Tibial nerve (tissue), 4 donors: ENCODE measurements around the gene GCK. TPM values are rescaled to one million over a fixed set of nuclear protein-coding genes. Genes with fewer than 3 reads are reported as not detected.

Experiments
- DNase-seq, 2 donors: peaks; one replicate each; pipeline ENCODE4 v3.0.0-alpha.2; 2019; ENCODE audit warnings: low spot score in 2 of 2
- H3K27ac ChIP-seq, 4 donors: fragments of 200-600 bp; sonication (generic) in 3 of 4; one replicate each; pipeline ENCODE4 v1.5.1; 2017 to 2019; ENCODE audit warnings: mild to moderate bottlenecking in 1 of 4
- H3K27me3 ChIP-seq, 2 donors: fragments of 200-600 bp; sonication (generic) in 1 of 2; one replicate each; pipeline versions ENCODE4 v1.5.1 to v1.6.0; 2017 to 2019
- H3K36me3 ChIP-seq, 3 donors: fragments of 200-600 bp; sonication (generic); one replicate each; pipeline ENCODE4 v1.5.1; 2018 to 2019
- H3K4me1 ChIP-seq, 4 donors: fragments of 200-600 bp; sonication (generic) in 3 of 4; one replicate each; pipeline ENCODE4 v1.5.1; 2017 to 2019
- H3K4me3 ChIP-seq, 4 donors: fragments of 200-600 bp; sonication (generic) in 3 of 4; one replicate each; pipeline ENCODE4 v1.5.1; 2017 to 2019; ENCODE audit warnings: mild to moderate bottlenecking in 1 of 4, moderate library complexity in 1 of 4
- H3K9me3 ChIP-seq, 4 donors: fragments of 200-600 bp; sonication (generic) in 3 of 4; one replicate each; pipeline ENCODE4 v1.5.1; 2017 to 2019
- EP300 ChIP-seq, 2 donors: sonication (generic); formaldehyde crosslinking; IDR thresholded peaks; one replicate each; pipeline ENCODE4 v1.6.1; 2017; ENCODE audit warnings: antibody characterized with exemption in 2 of 2, mild to moderate bottlenecking in 1 of 2
- POLR2A ChIP-seq, 2 donors: fragments of 450-650 bp; IDR thresholded peaks; one replicate each; pipeline ENCODE4 v1.6.1; 2017; ENCODE audit warnings: antibody characterized with exemption in 2 of 2, mild to moderate bottlenecking in 2 of 2, moderate library complexity in 2 of 2
- WGBS, 2 donors: methylation state at CpG; one replicate each; pipeline ENCODE4 v1.1.5; 2018; 5-methylcytosine and 5-hydroxymethylcytosine counted together
- total RNA-seq, 4 donors: library from RNA; depleted of rRNA; stranded (reverse); fragments of >200 nt; gene quantifications; one replicate each; pipeline ENCODE4 v1.1.0, GENCODE V29; 2016
- TF ChIP-seq, protein P1 (sequence below), 5 experiments: fragments of 200-600 bp in 3 of 5; fragments of 450-650 bp in 2 of 5; sonication (generic) in 3 of 5; IDR thresholded peaks; one replicate each; pipeline ENCODE4 v1.5.1; 2016 to 2019; ENCODE audit warnings: antibody characterized with exemption in 5 of 5, mild to moderate bottlenecking in 3 of 5, moderate library complexity in 2 of 5

GCK gene
- total RNA-seq, 4 donors from 2014 or later, result 2.3 to 3.0 (median 2.4) TPM; not detected in 1

DNA sequence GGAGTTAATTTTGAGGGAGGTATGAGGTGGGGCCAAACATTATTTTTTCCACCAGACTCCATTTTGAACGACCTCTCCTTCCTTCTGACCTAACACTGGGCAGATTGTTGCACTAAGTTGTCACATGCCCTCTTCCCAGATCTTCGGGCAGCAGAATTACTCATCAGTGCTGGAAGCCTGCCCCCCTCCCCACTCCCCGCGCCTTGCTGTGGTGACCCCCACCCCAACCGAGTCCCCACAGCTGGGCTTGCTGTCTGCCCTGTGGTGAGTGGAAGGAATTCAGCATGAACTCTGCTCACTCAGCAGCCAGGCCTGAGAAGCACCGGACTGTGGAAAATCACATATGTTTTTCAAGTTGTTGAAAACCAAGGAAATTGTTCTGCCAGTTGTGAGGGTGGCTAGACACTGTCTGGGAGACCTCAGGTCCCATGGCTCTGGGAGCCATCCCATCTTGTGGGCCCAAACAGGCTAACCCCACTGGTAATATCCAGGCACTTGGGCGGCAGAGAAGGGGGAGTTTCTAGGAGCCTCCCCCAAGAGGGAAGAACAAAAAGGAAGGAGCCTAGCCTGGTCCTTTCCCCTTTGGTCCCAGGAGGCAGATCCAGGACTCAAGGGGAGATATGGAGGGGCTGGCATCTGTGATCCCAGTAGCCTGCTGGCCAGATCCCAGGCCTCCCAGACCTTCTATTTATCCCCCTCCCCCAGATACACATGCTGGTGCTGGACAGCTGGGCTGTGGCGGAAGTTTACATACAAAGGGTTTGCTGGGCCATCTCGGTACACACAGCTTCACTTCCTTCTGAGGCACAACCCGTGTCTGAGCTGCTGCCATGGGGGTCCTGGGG lies 88.6 kb downstream of the GCK start:
- no peaks in the 10 kb centered on the region for H3K9me3 ChIP-seq
- no peak for DNase-seq
- peaks cover 0 to 57% (median 16%) of the 10 kb centered on the region in 4 donors for H3K4me1 ChIP-seq
- no peak for TF ChIP-seq POLR2A (IDR thresholded peaks at IDR 0.05)
- TF ChIP-seq, protein P1, sequence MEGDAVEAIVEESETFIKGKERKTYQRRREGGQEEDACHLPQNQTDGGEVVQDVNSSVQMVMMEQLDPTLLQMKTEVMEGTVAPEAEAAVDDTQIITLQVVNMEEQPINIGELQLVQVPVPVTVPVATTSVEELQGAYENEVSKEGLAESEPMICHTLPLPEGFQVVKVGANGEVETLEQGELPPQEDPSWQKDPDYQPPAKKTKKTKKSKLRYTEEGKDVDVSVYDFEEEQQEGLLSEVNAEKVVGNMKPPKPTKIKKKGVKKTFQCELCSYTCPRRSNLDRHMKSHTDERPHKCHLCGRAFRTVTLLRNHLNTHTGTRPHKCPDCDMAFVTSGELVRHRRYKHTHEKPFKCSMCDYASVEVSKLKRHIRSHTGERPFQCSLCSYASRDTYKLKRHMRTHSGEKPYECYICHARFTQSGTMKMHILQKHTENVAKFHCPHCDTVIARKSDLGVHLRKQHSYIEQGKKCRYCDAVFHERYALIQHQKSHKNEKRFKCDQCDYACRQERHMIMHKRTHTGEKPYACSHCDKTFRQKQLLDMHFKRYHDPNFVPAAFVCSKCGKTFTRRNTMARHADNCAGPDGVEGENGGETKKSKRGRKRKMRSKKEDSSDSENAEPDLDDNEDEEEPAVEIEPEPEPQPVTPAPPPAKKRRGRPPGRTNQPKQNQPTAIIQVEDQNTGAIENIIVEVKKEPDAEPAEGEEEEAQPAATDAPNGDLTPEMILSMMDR (IDR thresholded peaks at IDR 0.05), result no peak
- TF ChIP-seq EP300 (IDR thresholded peaks at IDR 0.05), result no peak
- no peak overlapping the region for H3K4me3 ChIP-seq
- peak overlapping the region; percentile 40 to 97 (median 82) for H3K27ac ChIP-seq
- 27 to 43% methylated on average over 10 of the region's 10 CpGs for WGBS, 2 donors
- H3K27me3 ChIP-seq, result no peaks in the 10 kb centered on the region
- H3K36me3 ChIP-seq, result no peaks in the 10 kb centered on the region

DNA sequence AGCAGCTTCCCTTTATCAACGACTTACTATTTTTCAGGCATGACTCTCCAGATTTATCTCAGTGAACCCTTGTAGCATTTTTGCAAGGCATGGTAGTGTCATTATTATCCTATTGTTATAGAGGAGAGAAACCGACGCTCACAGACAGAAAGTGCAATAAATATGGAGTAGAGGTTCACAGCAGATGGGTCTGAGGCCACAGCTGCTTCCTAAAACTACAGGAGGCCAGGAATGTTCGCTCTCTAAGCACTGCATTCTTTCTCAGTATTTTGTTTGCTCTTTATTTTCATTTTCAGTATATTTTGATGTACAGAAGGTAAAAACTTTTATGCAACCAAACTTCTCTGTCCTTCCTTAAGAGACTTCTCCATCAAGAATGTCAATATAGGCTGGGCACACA lies 89.6 kb downstream of the GCK start:
- no peaks in the 10 kb centered on the region for H3K27me3 ChIP-seq
- H3K36me3 ChIP-seq, result no peaks in the 10 kb centered on the region
- 56 to 62% methylated on average over 4 of the region's 4 CpGs for WGBS, 2 donors
- H3K4me3 ChIP-seq, result no peak overlapping the region
- H3K9me3 ChIP-seq, result no peaks in the 10 kb centered on the region
- TF ChIP-seq, protein P1 (IDR thresholded peaks at IDR 0.05), result no peak
- TF ChIP-seq POLR2A (IDR thresholded peaks at IDR 0.05) (no peak), EP300 (IDR thresholded peaks at IDR 0.05) (no peak)
- DNase-seq, result no peak
- peaks cover 0 to 57% (median 15%) of the 10 kb centered on the region in 4 donors for H3K4me1 ChIP-seq
- H3K27ac ChIP-seq, result peak overlapping the region in 2 of 4 donors; percentile 91 to 97

DNA sequence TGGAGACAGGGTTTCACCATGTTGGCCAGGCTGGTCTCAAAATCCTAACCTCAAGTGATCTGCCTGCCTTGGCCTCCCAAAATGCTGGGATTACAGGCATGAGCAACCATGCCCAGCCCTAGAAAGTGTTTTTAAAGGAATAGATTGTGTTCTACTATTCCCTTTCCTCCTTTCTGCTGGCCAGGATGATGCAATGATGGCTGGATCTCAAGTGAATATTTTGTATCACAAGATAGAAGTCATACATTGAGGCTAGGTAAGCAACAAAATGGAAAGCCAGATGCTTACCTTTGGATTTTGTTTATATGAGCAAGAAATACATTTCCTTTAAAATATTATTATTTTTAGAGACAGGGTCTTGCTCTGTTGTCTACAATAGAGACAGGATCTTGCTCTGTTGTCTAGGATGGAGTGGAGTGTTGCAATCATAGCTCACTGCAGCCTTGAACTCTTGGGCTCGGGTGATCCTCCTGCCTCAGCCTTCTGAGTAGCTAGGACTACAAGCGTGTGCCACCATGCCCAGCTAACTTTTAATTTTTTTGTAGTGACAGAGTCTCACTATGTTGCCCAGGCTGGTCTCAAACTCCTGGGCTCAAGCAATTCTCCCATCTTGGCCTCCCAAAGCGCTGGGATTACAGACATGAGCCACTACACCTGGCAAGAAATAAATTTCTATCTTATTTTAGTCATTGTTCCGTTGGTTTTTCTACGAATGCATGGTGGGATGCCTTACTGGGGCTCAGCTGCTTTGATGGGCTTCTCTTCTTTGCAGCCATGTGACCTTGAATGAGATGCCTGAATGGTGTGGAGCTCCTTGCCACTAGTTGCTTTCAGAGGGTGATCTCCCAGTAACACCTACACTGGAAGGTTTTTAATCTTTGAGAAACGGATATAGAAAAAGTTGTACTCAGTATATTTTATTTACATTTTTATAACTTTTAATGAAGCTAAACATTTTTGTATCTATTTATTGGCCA lies 90.9 kb downstream of the GCK start:
- no peak for DNase-seq
- H3K27ac ChIP-seq, result no peak overlapping the region
- H3K4me3 ChIP-seq, result no peak overlapping the region
- no peaks in the 10 kb centered on the region for H3K36me3 ChIP-seq
- 89 to 93% methylated on average over 6 of the region's 6 CpGs for WGBS, 2 donors
- TF ChIP-seq POLR2A (IDR thresholded peaks at IDR 0.05), result no peak
- TF ChIP-seq EP300 (IDR thresholded peaks at IDR 0.05), result no peak
- TF ChIP-seq, protein P1 (IDR thresholded peaks at IDR 0.05), result no peak
- H3K9me3 ChIP-seq, result no peaks in the 10 kb centered on the region
- H3K4me1 ChIP-seq, result peaks cover 0 to 51% (median 11%) of the 10 kb centered on the region in 4 donors
- H3K27me3 ChIP-seq, result no peaks in the 10 kb centered on the region

DNA sequence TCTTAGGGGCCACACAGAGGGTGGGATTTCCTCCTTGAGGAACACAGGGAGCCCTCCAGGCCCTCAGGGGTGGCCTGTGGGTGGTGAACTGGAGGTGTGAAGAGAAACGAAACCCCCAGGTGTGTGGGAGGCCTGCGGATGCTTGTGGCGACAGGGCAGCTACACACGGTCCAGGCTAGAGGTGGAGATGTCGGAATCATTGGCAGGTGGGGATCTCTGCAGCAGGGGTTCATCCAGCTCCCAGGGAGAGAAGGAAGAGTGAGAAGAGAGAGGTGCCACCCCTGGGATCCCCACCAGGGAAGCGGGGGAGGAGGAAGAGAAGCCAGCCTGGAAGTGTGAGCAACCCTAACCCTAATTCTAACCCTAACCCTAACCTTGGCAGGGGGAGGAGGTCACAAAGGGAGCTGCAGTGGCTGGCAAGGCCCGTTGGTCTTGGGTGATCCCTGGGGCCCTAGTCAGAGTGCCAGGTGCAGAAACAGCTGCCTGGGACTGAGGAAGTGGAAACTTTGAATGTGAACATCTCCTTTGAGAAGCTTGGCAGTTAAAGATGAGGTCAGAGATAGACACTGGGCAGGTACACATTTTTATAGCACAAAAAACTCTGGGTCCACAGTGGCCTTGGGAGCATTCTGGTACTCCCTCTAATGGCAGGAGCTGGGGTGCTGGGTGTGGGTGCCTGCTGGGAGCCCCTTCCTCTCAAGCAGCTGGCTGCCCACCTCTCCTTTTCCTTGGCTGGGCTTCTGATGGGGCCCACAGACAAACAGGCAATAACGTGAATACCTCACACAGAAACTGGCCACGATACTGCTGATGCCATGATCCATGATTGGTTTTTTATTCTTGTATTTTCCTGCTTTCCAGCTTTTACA lies 91.9 kb downstream of the GCK start:
- WGBS, 2 donors, result 76 to 79% methylated on average over 9 of the region's 9 CpGs

More for the DNA sequence above, 91.9 kb downstream of the GCK start:
- peaks cover 0 to 41% (median 7%) of the 10 kb centered on the region in 4 donors for H3K4me1 ChIP-seq
- no peak overlapping the region for H3K27ac ChIP-seq
- H3K36me3 ChIP-seq, result no peaks in the 10 kb centered on the region
- H3K4me3 ChIP-seq, result no peak overlapping the region
- DNase-seq, result no peak
- TF ChIP-seq POLR2A (IDR thresholded peaks at IDR 0.05), result no peak
- no peak for TF ChIP-seq EP300 (IDR thresholded peaks at IDR 0.05)
- TF ChIP-seq, protein P1 (IDR thresholded peaks at IDR 0.05), result no peak
- no peaks in the 10 kb centered on the region for H3K27me3 ChIP-seq
- H3K9me3 ChIP-seq, result no peaks in the 10 kb centered on the region
